Activated naive CD8-positive, alpha-beta T cell treated with anti-CD3 and anti-CD28 coated beads, Interleukin-2, amount 50 U/mL, for 16 hours (primary cell): ENCODE results near the gene TMEM258.

ENCODE experiments used
- DNase-seq: peaks from one replicate; pipeline ENCODE4 v3.0.0-alpha.2; 2020; ENCODE audit warnings: low read depth, low spot score

The TMEM258 gene

GRCh38 chr11:61760946-61761345 is 31.5 kb downstream of the TMEM258 start:
- DNase-seq: no peak

GRCh38 chr11:61757213-61757862 is 35.1 kb downstream of the TMEM258 start:
- no peak for DNase-seq

- DNase-seq: no peak
These were observed 35.8 kb downstream of the TMEM258 start for GRCh38 chr11:61756452-61757212.

- no peak for DNase-seq
These were observed 36.3 kb downstream of the TMEM258 start for GRCh38 chr11:61756147-61756451.

GRCh38 chr11:61754534-61755482 is 37.6 kb downstream of the TMEM258 start:
- DNase-seq: no peak

- no peak for DNase-seq
These were observed 38.7 kb downstream of the TMEM258 start for GRCh38 chr11:61753672-61754071.

GRCh38 chr11:61752925-61753521 is 39.4 kb downstream of the TMEM258 start:
- no peak for DNase-seq

GRCh38 chr11:61752117-61752924 is 40.1 kb downstream of the TMEM258 start, which contains the start of gene MYRF:
Gene MYRF, plus strand, starts transcription at chr11:61752636. Its CDS starts 109 bp downstream, at chr11:61752745.
- peak; percentile 25 for DNase-seq

GRCh38 chr11:61751384-61751783 is 41.0 kb downstream of the TMEM258 start:
- no peak for DNase-seq

- no peak for DNase-seq
These were observed 41.6 kb downstream of the TMEM258 start for GRCh38 chr11:61750631-61751273.

- no peak for DNase-seq
These were observed 42.7 kb downstream of the TMEM258 start for GRCh38 chr11:61749591-61750217.

GRCh38 chr11:61747967-61748285 is 44.5 kb downstream of the TMEM258 start:
- no peak for DNase-seq

GRCh38 chr11:61747192-61747966 is 45.0 kb downstream of the TMEM258 start:
- DNase-seq: no peak

GRCh38 chr11:61746442-61747191 is 45.8 kb downstream of the TMEM258 start:
- DNase-seq: no peak

- DNase-seq: no peak
These were observed 46.5 kb downstream of the TMEM258 start for GRCh38 chr11:61745781-61746441.

- DNase-seq: no peak
These were observed 47.7 kb downstream of the TMEM258 start for GRCh38 chr11:61744609-61745156.

GRCh38 chr11:61744181-61744580 is 48.2 kb downstream of the TMEM258 start:
- no peak for DNase-seq
